K562 (cell line): ENCODE results near the gene ENTREP3. TPM values are rescaled to one million over a fixed set of nuclear protein-coding genes. Genes with fewer than 3 reads are reported as not detected.

Experiments used
- CBFB ChIP-seq: sonication (generic); formaldehyde crosslinking; IDR thresholded peaks from 2 replicates; pipeline ENCODE4 v1.4.0; 2020; ENCODE audit warnings: mild to moderate bottlenecking, missing genetic modification reagents
- KLF10 ChIP-seq: fragments of 250-450 bp; sonication (Bioruptor Pico); IDR thresholded peaks from 2 replicates; pipeline ENCODE4 v1.6.1; 2021; ENCODE audit warnings: matching md5 sums
- KLF13 ChIP-seq: fragments of 450-650 bp; IDR thresholded peaks from 2 replicates; pipeline ENCODE4 v1.6.1; 2016; ENCODE audit warnings: missing genetic modification characterization, low read depth, mild to moderate bottlenecking, missing compliant biosample characterization, moderate library complexity, borderline replicate concordance
- POLR2G ChIP-seq: fragments of 200-400 bp; formaldehyde crosslinking; IDR thresholded peaks from 2 replicates; pipeline ENCODE4 v1.6.1; 2017; ENCODE audit warnings: low read depth, mild to moderate bottlenecking, antibody characterized with exemption, low read length, moderate library complexity
- PURB ChIP-seq: sonication (generic); formaldehyde crosslinking; IDR thresholded peaks from 2 replicates; pipeline ENCODE4 v1.9.0; 2021; ENCODE audit warnings: low read depth, mild to moderate bottlenecking, missing genetic modification reagents
- RBM39 ChIP-seq: fragments of 200-400 bp; formaldehyde crosslinking; optimal IDR thresholded peaks from 2 replicates; pipeline ENCODE3; 2018; ENCODE audit warnings: low read depth, low read length
- RCOR1 ChIP-seq, 2 experiments: IDR thresholded peaks; 2 replicates each; pipeline ENCODE4 v1.6.1; 2012; ENCODE audit warnings: low read depth in 2 of 2, low read length in 2 of 2, borderline replicate concordance in 1 of 2, improper control_type of control experiment in 1 of 2
- SIN3B ChIP-seq: fragments of 450-650 bp; IDR thresholded peaks from 2 replicates; pipeline ENCODE4 v1.6.1; 2017; ENCODE audit warnings: low read depth, mild to moderate bottlenecking, moderate library complexity
- ZNF165 ChIP-seq: fragments of 250-450 bp; sonication (Bioruptor Pico); IDR thresholded peaks from 2 replicates; pipeline ENCODE4 v1.4.0; 2020; ENCODE audit warnings: borderline replicate concordance
- ZNF3 ChIP-seq: fragments of 250-450 bp; sonication (Bioruptor Pico); IDR thresholded peaks from 2 replicates; pipeline ENCODE4 v1.5.0; 2021; ENCODE audit warnings: mild to moderate bottlenecking, moderate library complexity
- polyA plus RNA-seq, 8 experiments: library from polyadenylated mRNA; depleted of rRNA in 4 of 8; stranded (reverse) in 5 of 8; unstranded in 3 of 8; fragments of >200 nt; fragmentation: Nextera tagmentation in 2 of 8; fragmentation: Illumina TruSeq in 1 of 8; extraction: Ambion mirVana in 2 of 8; extraction: Trizol in 1 of 8; gene quantifications; 2 replicates each; pipeline versions ENCODE4 v1.2.1 to v1.2.3, GENCODE V29; 2011 to 2014; ENCODE audit warnings: inconsistent platforms in 1 of 8, missing spikeins in 1 of 8
- total RNA-seq, 7 experiments: library from RNA; depleted of rRNA in 6 of 7; stranded (reverse); fragments of >200 nt in 6 of 7; fragmentation: Illumina TruSeq in 2 of 7; extraction: Trizol in 2 of 7; gene quantifications; 2 replicates each; pipeline versions ENCODE4 v1.2.1 to v1.2.3, GENCODE V29; 2011 to 2021; ENCODE audit warnings: low replicate concordance in 1 of 7
- TF ChIP-seq, protein P1 (sequence below): IDR thresholded peaks from 2 replicates; pipeline ENCODE4 v1.6.1; 2011; ENCODE audit warnings: borderline replicate concordance, low read depth, mild to moderate bottlenecking, moderate library complexity, low read length; ENCODE audit not compliant: insufficient read depth, poor library complexity, severe bottlenecking
- TF ChIP-seq, protein P2 (sequence below): fragments of 250-450 bp; sonication (Bioruptor Pico); IDR thresholded peaks from 2 replicates; pipeline ENCODE4 v1.4.0; 2020; ENCODE audit warnings: mild to moderate bottlenecking
- TF ChIP-seq, protein P3 (sequence below): fragments of 250-450 bp; sonication (Bioruptor Pico); IDR thresholded peaks from 2 replicates; pipeline ENCODE4 v1.8.0; 2022; ENCODE audit warnings: moderate library complexity, mild to moderate bottlenecking, inconsistent platforms
- TF ChIP-seq, protein P4 (sequence below): fragments of 450-650 bp; IDR thresholded peaks from 2 replicates; pipeline ENCODE4 v1.6.1; 2017; ENCODE audit warnings: antibody characterized with exemption
- TF ChIP-seq, protein P5 (sequence below): fragments of 450-650 bp; IDR thresholded peaks from 2 replicates; pipeline ENCODE4 v1.6.1; 2017; ENCODE audit warnings: antibody characterized with exemption, mild to moderate bottlenecking

Gene ENTREP3
- total and polyA plus RNA-seq, 9 of the 15 experiments (the other 6 are each of a cell fraction or from before 2014, with no cell fraction given): 1.9 to 41.8 (median 5.9) TPM

DNA sequence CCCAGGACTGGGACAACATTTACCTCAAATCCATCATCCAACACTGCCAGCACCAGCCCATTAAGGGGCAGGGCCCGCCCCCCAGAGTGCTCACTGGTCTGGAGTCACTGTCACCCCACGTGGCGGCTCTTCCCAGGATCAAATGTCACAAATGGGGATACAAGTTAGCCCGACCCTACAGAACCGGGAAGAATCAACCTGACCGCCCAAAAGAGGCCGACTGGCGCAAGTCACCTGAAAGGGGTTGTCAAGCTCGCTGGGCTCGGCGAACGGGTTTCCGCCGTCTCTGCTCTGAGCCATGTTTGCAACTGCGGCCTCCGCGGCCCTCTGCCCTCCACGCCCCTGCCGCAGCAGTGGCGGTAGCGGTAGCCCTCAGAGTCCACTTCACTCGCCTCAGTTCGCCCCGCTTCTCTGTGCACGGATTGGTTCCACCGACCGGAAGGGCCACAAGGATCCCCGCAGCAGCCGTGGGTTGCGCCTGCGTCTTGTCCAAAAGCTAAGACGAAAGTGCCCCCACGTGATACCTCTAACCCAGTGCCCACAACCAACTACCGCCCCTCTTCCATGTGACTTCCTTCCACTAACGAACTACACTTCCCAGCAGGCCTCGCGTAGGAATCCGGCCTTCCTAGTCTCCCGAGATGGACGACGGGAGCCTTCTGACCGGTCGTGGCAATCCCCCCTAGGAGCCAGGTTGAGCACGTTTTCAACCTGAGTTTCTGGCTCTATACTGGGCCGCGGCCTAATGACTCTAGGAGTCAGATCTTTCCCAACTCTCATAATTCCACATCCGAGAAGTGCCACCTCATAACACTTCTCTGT, 6.8 kb upstream of the ENTREP3 start, which contains the start of gene SCAMP3 (continued):
- TF ChIP-seq ZNF3 (no peak; the same call in 1 of the 2 replicates), RBM39 (no peak), CBFB (CRISPR knock-in tag) (no peak; the same call in 1 of the 2 replicates), POLR2G (peak; percentile 96), KLF13 (tag) (no peak; the same call in 1 of the 2 replicates), RCOR1 (IDR thresholded peaks at IDR 0.05; ENCODE audit: borderline replicate concordance in 1 of 2, low read depth in 2 of 2, low read length in 2 of 2) (0 out of 4 replicates have a peak, but pooled peaks of 1 of the 2 experiments have one; percentile 5), KLF10 (CRISPR knock-in tag) (no peak; the same call in 1 of the 2 replicates), ZNF165 (CRISPR knock-in tag) (0 out of 2 replicates have a peak, but pooled peaks have one; percentile 6), SIN3B (no peak; the same call in 1 of the 2 replicates), PURB (CRISPR knock-in tag) (no peak)
- TF ChIP-seq, protein P1, sequence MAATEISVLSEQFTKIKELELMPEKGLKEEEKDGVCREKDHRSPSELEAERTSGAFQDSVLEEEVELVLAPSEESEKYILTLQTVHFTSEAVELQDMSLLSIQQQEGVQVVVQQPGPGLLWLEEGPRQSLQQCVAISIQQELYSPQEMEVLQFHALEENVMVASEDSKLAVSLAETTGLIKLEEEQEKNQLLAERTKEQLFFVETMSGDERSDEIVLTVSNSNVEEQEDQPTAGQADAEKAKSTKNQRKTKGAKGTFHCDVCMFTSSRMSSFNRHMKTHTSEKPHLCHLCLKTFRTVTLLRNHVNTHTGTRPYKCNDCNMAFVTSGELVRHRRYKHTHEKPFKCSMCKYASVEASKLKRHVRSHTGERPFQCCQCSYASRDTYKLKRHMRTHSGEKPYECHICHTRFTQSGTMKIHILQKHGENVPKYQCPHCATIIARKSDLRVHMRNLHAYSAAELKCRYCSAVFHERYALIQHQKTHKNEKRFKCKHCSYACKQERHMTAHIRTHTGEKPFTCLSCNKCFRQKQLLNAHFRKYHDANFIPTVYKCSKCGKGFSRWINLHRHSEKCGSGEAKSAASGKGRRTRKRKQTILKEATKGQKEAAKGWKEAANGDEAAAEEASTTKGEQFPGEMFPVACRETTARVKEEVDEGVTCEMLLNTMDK: no peak
- TF ChIP-seq, protein P2, sequence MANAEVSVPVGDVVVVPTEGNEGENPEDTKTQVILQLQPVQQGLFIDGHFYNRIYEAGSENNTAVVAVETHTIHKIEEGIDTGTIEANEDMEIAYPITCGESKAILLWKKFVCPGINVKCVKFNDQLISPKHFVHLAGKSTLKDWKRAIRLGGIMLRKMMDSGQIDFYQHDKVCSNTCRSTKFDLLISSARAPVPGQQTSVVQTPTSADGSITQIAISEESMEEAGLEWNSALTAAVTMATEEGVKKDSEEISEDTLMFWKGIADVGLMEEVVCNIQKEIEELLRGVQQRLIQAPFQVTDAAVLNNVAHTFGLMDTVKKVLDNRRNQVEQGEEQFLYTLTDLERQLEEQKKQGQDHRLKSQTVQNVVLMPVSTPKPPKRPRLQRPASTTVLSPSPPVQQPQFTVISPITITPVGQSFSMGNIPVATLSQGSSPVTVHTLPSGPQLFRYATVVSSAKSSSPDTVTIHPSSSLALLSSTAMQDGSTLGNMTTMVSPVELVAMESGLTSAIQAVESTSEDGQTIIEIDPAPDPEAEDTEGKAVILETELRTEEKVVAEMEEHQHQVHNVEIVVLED (CRISPR knock-in tag): peak; percentile 51; the same call in 1 of the 2 replicates
- TF ChIP-seq, protein P3, sequence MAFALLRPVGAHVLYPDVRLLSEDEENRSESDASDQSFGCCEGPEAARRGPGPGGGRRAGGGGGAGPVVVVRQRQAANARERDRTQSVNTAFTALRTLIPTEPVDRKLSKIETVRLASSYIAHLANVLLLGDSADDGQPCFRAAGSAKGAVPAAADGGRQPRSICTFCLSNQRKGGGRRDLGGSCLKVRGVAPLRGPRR (CRISPR knock-in tag): no peak
- TF ChIP-seq, protein P4, sequence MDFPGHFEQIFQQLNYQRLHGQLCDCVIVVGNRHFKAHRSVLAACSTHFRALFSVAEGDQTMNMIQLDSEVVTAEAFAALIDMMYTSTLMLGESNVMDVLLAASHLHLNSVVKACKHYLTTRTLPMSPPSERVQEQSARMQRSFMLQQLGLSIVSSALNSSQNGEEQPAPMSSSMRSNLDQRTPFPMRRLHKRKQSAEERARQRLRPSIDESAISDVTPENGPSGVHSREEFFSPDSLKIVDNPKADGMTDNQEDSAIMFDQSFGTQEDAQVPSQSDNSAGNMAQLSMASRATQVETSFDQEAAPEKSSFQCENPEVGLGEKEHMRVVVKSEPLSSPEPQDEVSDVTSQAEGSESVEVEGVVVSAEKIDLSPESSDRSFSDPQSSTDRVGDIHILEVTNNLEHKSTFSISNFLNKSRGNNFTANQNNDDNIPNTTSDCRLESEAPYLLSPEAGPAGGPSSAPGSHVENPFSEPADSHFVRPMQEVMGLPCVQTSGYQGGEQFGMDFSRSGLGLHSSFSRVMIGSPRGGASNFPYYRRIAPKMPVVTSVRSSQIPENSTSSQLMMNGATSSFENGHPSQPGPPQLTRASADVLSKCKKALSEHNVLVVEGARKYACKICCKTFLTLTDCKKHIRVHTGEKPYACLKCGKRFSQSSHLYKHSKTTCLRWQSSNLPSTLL: no peak
- TF ChIP-seq, protein P5, sequence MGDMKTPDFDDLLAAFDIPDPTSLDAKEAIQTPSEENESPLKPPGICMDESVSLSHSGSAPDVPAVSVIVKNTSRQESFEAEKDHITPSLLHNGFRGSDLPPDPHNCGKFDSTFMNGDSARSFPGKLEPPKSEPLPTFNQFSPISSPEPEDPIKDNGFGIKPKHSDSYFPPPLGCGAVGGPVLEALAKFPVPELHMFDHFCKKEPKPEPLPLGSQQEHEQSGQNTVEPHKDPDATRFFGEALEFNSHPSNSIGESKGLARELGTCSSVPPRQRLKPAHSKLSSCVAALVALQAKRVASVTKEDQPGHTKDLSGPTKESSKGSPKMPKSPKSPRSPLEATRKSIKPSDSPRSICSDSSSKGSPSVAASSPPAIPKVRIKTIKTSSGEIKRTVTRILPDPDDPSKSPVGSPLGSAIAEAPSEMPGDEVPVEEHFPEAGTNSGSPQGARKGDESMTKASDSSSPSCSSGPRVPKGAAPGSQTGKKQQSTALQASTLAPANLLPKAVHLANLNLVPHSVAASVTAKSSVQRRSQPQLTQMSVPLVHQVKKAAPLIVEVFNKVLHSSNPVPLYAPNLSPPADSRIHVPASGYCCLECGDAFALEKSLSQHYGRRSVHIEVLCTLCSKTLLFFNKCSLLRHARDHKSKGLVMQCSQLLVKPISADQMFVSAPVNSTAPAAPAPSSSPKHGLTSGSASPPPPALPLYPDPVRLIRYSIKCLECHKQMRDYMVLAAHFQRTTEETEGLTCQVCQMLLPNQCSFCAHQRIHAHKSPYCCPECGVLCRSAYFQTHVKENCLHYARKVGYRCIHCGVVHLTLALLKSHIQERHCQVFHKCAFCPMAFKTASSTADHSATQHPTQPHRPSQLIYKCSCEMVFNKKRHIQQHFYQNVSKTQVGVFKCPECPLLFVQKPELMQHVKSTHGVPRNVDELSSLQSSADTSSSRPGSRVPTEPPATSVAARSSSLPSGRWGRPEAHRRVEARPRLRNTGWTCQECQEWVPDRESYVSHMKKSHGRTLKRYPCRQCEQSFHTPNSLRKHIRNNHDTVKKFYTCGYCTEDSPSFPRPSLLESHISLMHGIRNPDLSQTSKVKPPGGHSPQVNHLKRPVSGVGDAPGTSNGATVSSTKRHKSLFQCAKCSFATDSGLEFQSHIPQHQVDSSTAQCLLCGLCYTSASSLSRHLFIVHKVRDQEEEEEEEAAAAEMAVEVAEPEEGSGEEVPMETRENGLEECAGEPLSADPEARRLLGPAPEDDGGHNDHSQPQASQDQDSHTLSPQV: peak; percentile 57; the same call in 1 of the 2 replicates
